ENCODE results near the gene ALAD.
A peak's percentile ranks its signal among the peaks of the same experiment; 100 is the strongest.

Gene ALAD

GRCh38 chr9:113348437-113348836, 52.6 kb downstream of the ALAD start:
- DNase-seq (ENCODE audit: low read depth in 1 of 2, low spot score in 1 of 2): no peak
- no peak for TF ChIP-seq JUND (IDR thresholded peaks at IDR 0.05; ENCODE audit: low read depth)
- in situ Hi-C loops (cut with HindIII; ENCODE audit: low pct_unique_long_range_greater_than_20kb, low sequenced_read_pairs): no loop called here

- no peak for TF ChIP-seq JUND (IDR thresholded peaks at IDR 0.05; ENCODE audit: low read depth)
- in situ Hi-C loops (cut with HindIII; ENCODE audit: low pct_unique_long_range_greater_than_20kb, low sequenced_read_pairs): no loop called here
- DNase-seq (ENCODE audit: low read depth in 1 of 2, low spot score in 1 of 2): no peak
Measured at GRCh38 chr9:113345671-113346070, 55.4 kb downstream of the ALAD start.

DNA sequence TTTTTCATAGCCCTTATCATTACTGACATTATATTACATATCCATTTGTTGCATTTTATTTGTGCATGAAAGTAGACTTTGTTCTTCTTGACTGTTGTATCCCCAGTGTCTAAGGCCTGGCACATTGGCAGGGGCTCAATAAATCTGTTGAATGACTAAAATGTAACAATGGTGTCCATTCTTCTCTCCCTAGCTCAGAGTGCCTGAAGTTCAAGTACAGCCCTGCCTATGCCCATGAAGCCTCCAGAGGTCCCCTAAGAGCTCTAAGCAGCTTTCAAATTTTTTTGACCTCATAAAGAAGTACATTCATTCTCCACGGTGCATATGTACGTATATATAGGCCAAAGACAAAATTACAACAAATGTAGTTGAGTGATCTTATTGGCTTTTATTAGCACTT, 55.9 kb downstream of the ALAD start:
- no peak for TF ChIP-seq JUND (IDR thresholded peaks at IDR 0.05; ENCODE audit: low read depth)
- in situ Hi-C loops (cut with HindIII; ENCODE audit: low pct_unique_long_range_greater_than_20kb, low sequenced_read_pairs): no loop called here
- no peak for DNase-seq (ENCODE audit: low read depth in 1 of 2, low spot score in 1 of 2)

GRCh38 chr9:113343732-113344231, 57.3 kb downstream of the ALAD start:
- peak in 1 of 2 experiments; percentile 70 for DNase-seq (ENCODE audit: low read depth in 1 of 2, low spot score in 1 of 2)
- TF ChIP-seq JUND (IDR thresholded peaks at IDR 0.05; ENCODE audit: low read depth): no peak
- in situ Hi-C loops (cut with HindIII; ENCODE audit: low pct_unique_long_range_greater_than_20kb, low sequenced_read_pairs): no loop called here

DNA sequence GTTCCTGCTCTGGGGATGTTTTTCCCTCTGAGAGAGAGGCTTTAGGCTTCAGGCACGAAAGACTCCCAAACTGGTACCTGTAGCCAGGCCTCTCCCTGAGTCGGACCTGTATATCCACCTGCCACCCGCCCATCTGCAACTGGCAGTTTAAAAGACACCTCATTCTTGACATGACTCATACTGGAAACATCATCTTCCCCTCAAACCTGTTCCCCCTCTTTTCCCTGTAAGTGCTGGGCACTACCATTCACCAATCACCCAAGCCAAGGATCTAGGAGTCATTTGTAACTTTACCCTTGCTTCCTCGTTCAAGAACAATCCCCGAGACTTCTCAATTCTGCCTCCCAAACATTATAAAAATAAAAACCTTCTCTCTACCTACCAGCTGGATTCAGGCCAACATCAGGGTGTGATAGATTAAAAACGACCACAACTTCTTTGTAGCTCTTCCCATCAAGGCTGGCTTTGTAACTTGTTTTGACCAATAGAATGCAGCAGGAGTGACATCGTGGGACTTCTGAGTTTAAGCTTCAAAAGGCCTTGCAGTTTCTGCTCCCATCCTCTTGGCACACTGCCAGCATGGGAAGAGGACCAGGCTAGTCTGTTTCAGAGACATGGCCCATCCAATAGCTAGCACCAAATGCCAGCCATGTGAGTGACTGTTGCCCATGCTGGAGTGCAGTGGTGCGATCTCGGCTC, 59.2 kb downstream of the ALAD start:
- peak; percentile 26 to 94 for DNase-seq (ENCODE audit: low read depth in 1 of 2, low spot score in 1 of 2)
- peak; percentile 51; the same call in 1 of the 2 replicates for TF ChIP-seq JUND (IDR thresholded peaks at IDR 0.05; ENCODE audit: low read depth)
- in situ Hi-C loops (cut with HindIII; ENCODE audit: low pct_unique_long_range_greater_than_20kb, low sequenced_read_pairs): no loop called here

DNA sequence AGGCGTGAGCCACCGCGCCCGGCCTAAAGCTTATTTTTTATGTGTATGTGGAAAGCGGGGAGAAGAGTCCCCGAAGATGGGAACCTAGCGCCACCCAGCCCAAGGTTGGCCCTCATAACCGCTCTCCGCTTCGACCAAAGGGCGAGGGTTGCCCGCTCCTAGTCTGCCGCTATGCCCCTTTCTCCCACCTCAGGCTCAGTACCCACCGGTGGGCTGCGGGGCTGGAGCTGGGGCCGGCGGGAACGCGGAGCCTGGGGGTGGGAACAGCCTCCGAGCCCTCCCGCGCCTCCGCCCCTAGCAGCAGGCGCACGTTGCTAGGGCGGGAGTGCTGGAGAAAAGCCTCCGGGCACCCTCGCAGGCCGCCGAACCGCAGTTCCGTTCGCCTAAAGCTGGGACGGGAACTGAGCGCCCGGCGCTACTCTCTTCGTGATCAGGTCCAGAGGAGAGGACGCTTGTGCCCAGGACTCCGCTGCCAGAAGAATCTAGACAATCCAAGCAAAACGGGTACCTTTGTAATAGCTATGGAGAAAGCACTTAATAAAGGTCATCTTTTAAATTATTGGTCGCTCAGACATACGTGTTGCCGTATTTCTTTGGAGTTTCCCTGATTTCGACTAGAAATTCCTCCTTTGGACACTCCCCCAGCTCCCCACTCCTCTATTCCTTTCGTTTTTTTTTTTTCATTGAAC, 60.9 kb downstream of the ALAD start, which contains the start of gene WDR31:
WDR31 (minus strand) TSS at position 265 of the 689 bp plus-strand sequence. CDS start 8,253 bp downstream, outside the sequence.
- TF ChIP-seq JUND (IDR thresholded peaks at IDR 0.05; ENCODE audit: low read depth): no peak
- DNase-seq (ENCODE audit: low read depth in 1 of 2, low spot score in 1 of 2): peak; percentile 90 to 93
- in situ Hi-C loops (cut with HindIII; ENCODE audit: low pct_unique_long_range_greater_than_20kb, low sequenced_read_pairs): no loop called here

DNA sequence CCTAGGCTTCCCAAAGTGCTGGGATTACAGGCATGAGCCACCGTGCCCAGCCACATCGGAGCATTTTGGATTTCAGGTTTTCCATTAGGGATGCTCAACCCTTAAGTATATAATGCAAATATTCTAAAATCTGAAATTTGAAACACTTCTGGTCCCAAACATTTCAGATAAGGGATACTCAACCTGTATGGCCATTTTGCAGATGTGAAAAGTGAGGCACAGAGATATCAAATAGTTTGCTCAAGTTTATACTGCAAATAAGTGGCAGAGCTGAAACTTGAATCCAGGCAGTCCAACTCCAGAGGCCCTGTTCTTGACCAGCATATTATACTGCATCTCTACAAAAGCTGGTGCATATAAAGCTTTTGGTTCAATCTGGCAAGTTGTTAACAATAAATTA, 63.4 kb downstream of the ALAD start:
- in situ Hi-C loops (cut with HindIII; ENCODE audit: low pct_unique_long_range_greater_than_20kb, low sequenced_read_pairs): no loop called here
- TF ChIP-seq JUND (IDR thresholded peaks at IDR 0.05; ENCODE audit: low read depth): no peak
- no peak for DNase-seq (ENCODE audit: low read depth in 1 of 2, low spot score in 1 of 2)

All from T47D (cell line).